HAP-1 (cell line): Measurements from ENCODE around the gene OR52N1.

Source experiments
- DNase-seq, 2 experiments: peaks; one replicate each; pipeline ENCODE4 v3.0.0-alpha.2; 2016 to 2020; ENCODE audit warnings: low spot score in 2 of 2
- H3K27me3 ChIP-seq: fragments of 250-450 bp; sonication (Bioruptor Pico); 2 replicates; pipeline ENCODE4 v1.5.1; 2020; ENCODE audit warnings: low read depth, mild to moderate bottlenecking, moderate library complexity
- H3K36me3 ChIP-seq: fragments of 250-450 bp; sonication (Bioruptor Pico); replicated peaks from 2 replicates; pipeline ENCODE4 v1.5.1; 2020; ENCODE audit warnings: mild to moderate bottlenecking
- H3K4me1 ChIP-seq: fragments of 250-450 bp; sonication (Bioruptor Pico); 2 replicates; pipeline ENCODE4 v1.5.1; 2020; ENCODE audit warnings: mild to moderate bottlenecking
- H3K4me3 ChIP-seq: fragments of 250-450 bp; sonication (Bioruptor Pico); 2 replicates; pipeline ENCODE4 v1.5.1; 2020; ENCODE audit warnings: mild to moderate bottlenecking, moderate library complexity
- H3K9me3 ChIP-seq: fragments of 250-450 bp; sonication (Bioruptor Pico); 2 replicates; pipeline ENCODE4 v1.5.1; 2020; ENCODE audit warnings: mild to moderate bottlenecking, moderate library complexity
- in situ Hi-C: fragments of 300-500 bp; cut with MboI; formaldehyde crosslinking; loops from 3 replicates; pipeline ENCODE4 v1.14.3; 2020; ENCODE audit warnings: low sequenced_read_pairs, inconsistent platforms, mixed read lengths

The OR52N1 gene

GRCh38 chr11:5767056-5767455, 24.0 kb downstream of the OR52N1 start:
- no peaks in the 10 kb centered on the region for H3K4me1 ChIP-seq
- in situ Hi-C loops, result no loop called here

GRCh38 chr11:5753943-5754342, 37.1 kb downstream of the OR52N1 start, which contains the start of gene OR52N4:
Gene OR52N4, plus strand, starts transcription at chr11:5754243. Its CDS starts 498 bp downstream, at chr11:5754741.
- no peak within 1 kb of the TSS for H3K4me3 ChIP-seq
- no peaks in the 10 kb centered on the region for H3K4me1 ChIP-seq
- H3K36me3 ChIP-seq, result no peaks in the 10 kb centered on the region
- no peaks in the 10 kb centered on the region for H3K9me3 ChIP-seq
- H3K27me3 ChIP-seq, result 0 out of 2 replicates have a peak, but pooled peaks cover 2% of the 10 kb centered on the region
- in situ Hi-C loops, result no loop called here
- DNase-seq, result no peak

More at GRCh38 chr11:5767056-5767455, 24.0 kb downstream of the OR52N1 start:
- no peak for DNase-seq
- Histone ChIP-seq H3K9me3 (no peaks in the 10 kb centered on the region), H3K27me3 (no peaks in the 10 kb centered on the region), H3K4me3 (no peak overlapping the region), H3K36me3 (no peaks in the 10 kb centered on the region)

- Histone ChIP-seq H3K4me3 (no peak overlapping the region), H3K4me1 (no peaks in the 10 kb centered on the region), H3K27me3 (no peaks in the 10 kb centered on the region), H3K9me3 (no peaks in the 10 kb centered on the region), H3K36me3 (no peaks in the 10 kb centered on the region)
- in situ Hi-C loops, result no loop called here
- no peak for DNase-seq
Observed at GRCh38 chr11:5749836-5750235, 41.2 kb downstream of the OR52N1 start.

- H3K27me3 ChIP-seq, result 0 out of 2 replicates have a peak, but pooled peaks cover 3% of the 10 kb centered on the region
- no peaks in the 10 kb centered on the region for H3K36me3 ChIP-seq
- no peak for DNase-seq
- in situ Hi-C loops, result no loop called here
- H3K9me3 ChIP-seq, result no peaks in the 10 kb centered on the region
- H3K4me3 ChIP-seq, result no peak overlapping the region
- no peaks in the 10 kb centered on the region for H3K4me1 ChIP-seq
Observed at GRCh38 chr11:5746614-5747013, 44.5 kb downstream of the OR52N1 start.

- Histone ChIP-seq H3K36me3 (no peaks in the 10 kb centered on the region), H3K9me3 (no peaks in the 10 kb centered on the region), H3K4me1 (no peaks in the 10 kb centered on the region), H3K4me3 (no peak overlapping the region), H3K27me3 (peaks cover 3% of the 10 kb centered on the region; the same call in 1 of the 2 replicates)
- in situ Hi-C loops, result no loop called here
- DNase-seq, result no peak
Observed at GRCh38 chr11:5738431-5738830, 52.6 kb downstream of the OR52N1 start.

- no peak overlapping the region for H3K4me3 ChIP-seq
- no peaks in the 10 kb centered on the region for H3K9me3 ChIP-seq
- peaks cover 3% of the 10 kb centered on the region; the same call in 1 of the 2 replicates for H3K27me3 ChIP-seq
- H3K36me3 ChIP-seq, result no peaks in the 10 kb centered on the region
- H3K4me1 ChIP-seq, result no peaks in the 10 kb centered on the region
- in situ Hi-C loops, result no loop called here
- DNase-seq, result no peak
Observed at GRCh38 chr11:5737670-5738392, 53.2 kb downstream of the OR52N1 start.

GRCh38 chr11:5737091-5737490, 54.0 kb downstream of the OR52N1 start:
- no peak for DNase-seq
- Histone ChIP-seq H3K4me3 (no peak overlapping the region), H3K27me3 (no peaks in the 10 kb centered on the region; the same call in 1 of the 2 replicates), H3K9me3 (no peaks in the 10 kb centered on the region), H3K4me1 (no peaks in the 10 kb centered on the region), H3K36me3 (no peaks in the 10 kb centered on the region)
- in situ Hi-C loops, result no loop called here
